ENCODE measurements around the gene DGLUCY.
"Not testable (repeated sequence)": the region's sequence is repeated elsewhere in the genome, so short reads cannot be mapped to it uniquely, and the experiment has no call there.

The DGLUCY gene

DNA sequence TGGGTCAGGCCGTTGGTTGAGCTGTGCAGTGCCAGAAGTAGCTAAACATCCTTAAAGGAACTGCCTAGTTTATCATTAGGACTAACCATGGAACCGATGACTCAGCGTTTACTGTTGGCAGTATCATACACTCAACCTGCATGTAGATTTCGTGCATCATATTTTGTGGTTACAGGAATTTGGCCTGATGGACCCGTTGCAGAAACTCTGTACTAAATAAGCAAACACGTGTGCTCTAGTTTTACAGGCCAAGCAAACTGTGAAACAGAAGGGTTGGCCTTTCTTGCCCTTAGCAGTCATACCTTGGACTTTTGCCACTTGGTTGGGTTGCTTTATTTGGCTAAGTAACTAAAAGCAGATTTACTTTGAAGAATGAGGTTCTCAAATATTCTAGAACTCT, 35.6 kb downstream of the DGLUCY start:
- Histone ChIP-seq H3K9me3 (ENCODE audit: control insufficient read depth in 1 of 2, low read length in 2 of 2) (no peaks in the 10 kb centered on the region), H3K4me3 (ENCODE audit: low read depth in 1 of 2, low read length in 2 of 2) (no peak overlapping the region), H3K27ac (ENCODE audit: low read depth, low read length) (no peak overlapping the region), H3K9ac (ENCODE audit: low read depth in 1 of 2, low read length in 2 of 2) (no peak overlapping the region), H3K36me3 (ENCODE audit: control insufficient read depth in 1 of 2, insufficient read depth in 2 of 2, low read length in 2 of 2) (peaks cover 10 to 49% of the 10 kb centered on the region in 2 donors), H3K27me3 (ENCODE audit: control insufficient read depth in 1 of 2, insufficient read depth in 2 of 2, low read length in 2 of 2) (no peaks in the 10 kb centered on the region), H3K4me1 (ENCODE audit: control insufficient read depth in 1 of 2, insufficient read depth in 2 of 2, low read length in 2 of 2) (peaks cover 0 to 6% of the 10 kb centered on the region in 2 donors)

DNA sequence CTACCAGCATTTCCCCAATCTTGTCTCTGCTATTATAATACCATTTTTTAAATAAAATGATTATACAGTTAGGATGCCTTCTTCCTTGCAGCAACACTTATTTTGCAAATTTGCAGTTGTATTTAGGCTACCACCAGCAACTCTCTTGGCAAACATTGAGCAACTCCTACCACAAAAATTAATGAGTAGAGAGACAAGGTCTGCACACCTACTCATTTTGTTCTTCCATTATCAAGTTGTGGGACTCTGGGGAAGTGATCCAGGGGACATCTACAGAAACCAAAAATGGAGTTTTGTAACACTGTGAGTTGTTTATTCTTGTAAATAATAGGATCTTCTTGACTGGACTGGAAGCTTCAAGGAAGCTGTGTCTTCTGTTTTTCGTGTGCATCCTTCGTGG, 38.6 kb downstream of the DGLUCY start:
- Histone ChIP-seq H3K27me3 (ENCODE audit: control insufficient read depth in 1 of 2, insufficient read depth in 2 of 2, low read length in 2 of 2) (no peaks in the 10 kb centered on the region), H3K4me3 (ENCODE audit: low read depth in 1 of 2, low read length in 2 of 2) (no peak overlapping the region), H3K9ac (ENCODE audit: low read depth in 1 of 2, low read length in 2 of 2) (no peak overlapping the region), H3K27ac (ENCODE audit: low read depth, low read length) (no peak overlapping the region), H3K36me3 (ENCODE audit: control insufficient read depth in 1 of 2, insufficient read depth in 2 of 2, low read length in 2 of 2) (peaks cover 6 to 22% of the 10 kb centered on the region in 2 donors), H3K4me1 (ENCODE audit: control insufficient read depth in 1 of 2, insufficient read depth in 2 of 2, low read length in 2 of 2) (peaks cover 14 to 21% of the 10 kb centered on the region in 2 donors), H3K9me3 (ENCODE audit: control insufficient read depth in 1 of 2, low read length in 2 of 2) (no peaks in the 10 kb centered on the region)

DNA sequence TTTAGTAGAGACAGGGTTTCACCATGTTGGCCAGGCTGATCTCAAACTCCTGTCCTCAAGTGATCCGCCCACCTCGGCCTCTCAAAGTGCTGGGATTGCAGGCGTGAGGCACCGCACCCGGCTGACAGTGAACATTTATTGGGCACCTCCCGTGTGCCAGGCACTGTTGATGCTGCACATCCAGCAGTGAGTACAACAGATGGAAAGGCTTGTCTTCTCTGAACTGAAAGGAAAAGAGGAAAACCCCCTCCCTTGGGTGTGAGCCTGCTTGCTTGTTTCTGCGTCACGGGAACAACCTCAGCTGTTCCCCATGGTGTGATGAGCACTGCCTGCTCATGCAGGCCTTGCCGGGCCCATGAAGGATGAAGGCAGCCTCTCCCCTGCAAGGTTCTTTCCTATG, 39.5 kb downstream of the DGLUCY start:
- Histone ChIP-seq H3K36me3 (ENCODE audit: control insufficient read depth in 1 of 2, insufficient read depth in 2 of 2, low read length in 2 of 2) (peaks cover 14 to 23% of the 10 kb centered on the region in 2 donors), H3K27ac (ENCODE audit: low read depth, low read length) (no peak overlapping the region), H3K9me3 (ENCODE audit: control insufficient read depth in 1 of 2, low read length in 2 of 2) (no peaks in the 10 kb centered on the region), H3K9ac (ENCODE audit: low read depth in 1 of 2, low read length in 2 of 2) (no peak overlapping the region), H3K4me1 (ENCODE audit: control insufficient read depth in 1 of 2, insufficient read depth in 2 of 2, low read length in 2 of 2) (peaks cover 17 to 26% of the 10 kb centered on the region in 2 donors), H3K4me3 (ENCODE audit: low read depth in 1 of 2, low read length in 2 of 2) (no peak overlapping the region), H3K27me3 (ENCODE audit: control insufficient read depth in 1 of 2, insufficient read depth in 2 of 2, low read length in 2 of 2) (no peaks in the 10 kb centered on the region)

DNA sequence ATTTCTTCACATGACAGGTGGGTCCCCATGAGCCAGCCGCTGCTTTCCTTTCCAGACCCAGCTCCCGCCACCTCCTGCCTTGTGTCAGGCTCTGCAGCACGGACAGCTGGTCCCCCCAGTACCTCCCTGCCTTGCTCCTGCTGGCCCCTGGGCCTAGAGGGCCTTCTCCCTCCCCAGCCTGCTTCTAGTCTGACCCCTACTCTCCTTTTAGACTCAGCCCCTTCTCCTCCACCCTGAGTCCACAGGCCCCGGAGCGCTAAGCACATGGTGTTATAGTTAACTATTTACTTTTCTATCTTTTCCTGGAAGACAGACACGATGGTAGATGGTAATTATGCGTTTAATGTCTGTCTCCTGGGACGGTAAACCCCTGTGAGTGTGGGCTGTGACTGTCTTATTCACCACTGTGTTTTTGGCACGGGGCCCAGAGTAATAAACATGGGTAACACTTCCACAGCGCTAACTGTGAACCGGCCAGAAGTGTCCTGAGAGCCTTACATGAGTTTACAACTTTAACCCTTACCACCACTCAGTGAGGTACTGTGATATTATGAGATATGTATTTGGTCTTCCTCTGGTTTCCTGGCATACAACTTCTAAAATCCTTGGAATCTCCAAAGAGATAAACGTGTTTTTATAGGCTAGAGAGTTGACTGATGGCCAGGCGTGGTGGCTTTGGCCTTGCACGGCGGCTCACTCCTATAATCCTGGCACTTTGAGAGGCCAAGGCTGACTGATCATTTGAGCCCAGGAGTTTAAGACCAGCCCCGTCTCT, 41.2 kb downstream of the DGLUCY start:
- peaks cover 17 to 20% of the 10 kb centered on the region in 2 donors for H3K4me1 ChIP-seq (ENCODE audit: control insufficient read depth in 1 of 2, insufficient read depth in 2 of 2, low read length in 2 of 2)
- H3K27me3 ChIP-seq (ENCODE audit: control insufficient read depth in 1 of 2, insufficient read depth in 2 of 2, low read length in 2 of 2) = no peaks in the 10 kb centered on the region
- H3K9ac ChIP-seq (ENCODE audit: low read depth in 1 of 2, low read length in 2 of 2) = no peak overlapping the region
- peaks cover 18 to 36% of the 10 kb centered on the region in 2 donors for H3K36me3 ChIP-seq (ENCODE audit: control insufficient read depth in 1 of 2, insufficient read depth in 2 of 2, low read length in 2 of 2)
- H3K27ac ChIP-seq (ENCODE audit: low read depth, low read length) = no peak overlapping the region
- H3K4me3 ChIP-seq (ENCODE audit: low read depth in 1 of 2, low read length in 2 of 2) = no peak overlapping the region
- no peaks in the 10 kb centered on the region for H3K9me3 ChIP-seq (ENCODE audit: control insufficient read depth in 1 of 2, low read length in 2 of 2)

DNA sequence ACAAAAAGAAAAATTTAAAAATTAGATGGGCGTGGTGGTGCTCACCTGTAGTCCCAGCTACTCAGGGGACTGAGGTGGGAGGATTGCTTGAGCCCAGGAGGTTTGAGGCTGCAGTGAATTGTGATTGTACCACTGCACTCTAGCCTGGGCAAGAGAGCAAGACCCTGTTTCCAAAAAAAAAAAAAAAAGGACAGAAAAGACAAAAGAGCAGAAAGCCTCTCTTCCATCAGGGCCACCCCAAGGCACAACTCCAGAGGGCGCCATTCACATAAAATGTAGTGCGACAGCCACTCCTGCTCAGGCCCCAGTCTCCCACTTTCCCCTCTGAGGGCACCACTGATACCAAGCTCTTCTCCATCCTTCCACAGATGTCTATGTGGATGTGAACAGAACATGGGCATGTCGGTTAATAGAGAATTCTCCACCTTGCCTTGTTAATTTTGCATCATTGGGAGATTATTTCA, 41.8 kb downstream of the DGLUCY start:
- no peaks in the 10 kb centered on the region for H3K27me3 ChIP-seq (ENCODE audit: control insufficient read depth in 1 of 2, insufficient read depth in 2 of 2, low read length in 2 of 2)
- H3K9ac ChIP-seq (ENCODE audit: low read depth in 1 of 2, low read length in 2 of 2) = no peak overlapping the region
- peaks cover 23 to 39% of the 10 kb centered on the region in 2 donors for H3K36me3 ChIP-seq (ENCODE audit: control insufficient read depth in 1 of 2, insufficient read depth in 2 of 2, low read length in 2 of 2)
- no peaks in the 10 kb centered on the region for H3K9me3 ChIP-seq (ENCODE audit: control insufficient read depth in 1 of 2, low read length in 2 of 2)
- no peak overlapping the region for H3K4me3 ChIP-seq (ENCODE audit: low read depth in 1 of 2, low read length in 2 of 2)
- H3K4me1 ChIP-seq (ENCODE audit: control insufficient read depth in 1 of 2, insufficient read depth in 2 of 2, low read length in 2 of 2) = peaks cover 17 to 20% of the 10 kb centered on the region in 2 donors
- no peak overlapping the region for H3K27ac ChIP-seq (ENCODE audit: low read depth, low read length)

DNA sequence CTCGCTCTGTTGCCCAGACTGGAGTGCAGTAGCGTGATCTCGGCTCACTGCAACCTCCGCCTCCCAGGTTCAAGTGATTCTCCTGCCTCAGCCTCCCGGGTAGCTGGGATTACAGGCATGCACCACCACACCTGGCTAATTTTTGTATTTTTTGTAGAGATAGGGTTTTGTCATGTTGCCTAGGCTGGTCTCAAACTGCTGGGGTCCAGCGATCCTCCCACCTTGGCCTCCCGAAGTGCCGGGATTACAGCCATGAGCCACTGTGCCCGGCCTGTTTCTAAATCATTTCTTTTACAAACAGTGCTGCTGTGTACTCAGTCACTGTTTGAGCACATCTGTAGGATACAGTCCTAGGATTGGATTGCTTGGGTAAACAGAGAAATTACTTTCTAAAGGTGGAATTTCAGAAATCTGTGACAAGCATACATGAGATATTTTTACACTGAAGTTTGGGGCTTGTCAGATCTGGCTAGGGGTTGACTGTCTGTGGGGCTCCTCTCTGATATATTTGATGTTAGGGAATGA, 42.3 kb downstream of the DGLUCY start:
- Histone ChIP-seq H3K4me1 (ENCODE audit: control insufficient read depth in 1 of 2, insufficient read depth in 2 of 2, low read length in 2 of 2) (peaks cover 17 to 20% of the 10 kb centered on the region in 2 donors), H3K36me3 (ENCODE audit: control insufficient read depth in 1 of 2, insufficient read depth in 2 of 2, low read length in 2 of 2) (peaks cover 25 to 45% of the 10 kb centered on the region in 2 donors)
- not testable (repeated sequence) for H3K27ac ChIP-seq (ENCODE audit: low read depth, low read length); H3K9ac ChIP-seq (ENCODE audit: low read depth in 1 of 2, low read length in 2 of 2); H3K9me3 ChIP-seq (ENCODE audit: control insufficient read depth in 1 of 2, low read length in 2 of 2); H3K4me3 ChIP-seq (ENCODE audit: low read depth in 1 of 2, low read length in 2 of 2); H3K27me3 ChIP-seq (ENCODE audit: control insufficient read depth in 1 of 2, insufficient read depth in 2 of 2, low read length in 2 of 2)

DNA sequence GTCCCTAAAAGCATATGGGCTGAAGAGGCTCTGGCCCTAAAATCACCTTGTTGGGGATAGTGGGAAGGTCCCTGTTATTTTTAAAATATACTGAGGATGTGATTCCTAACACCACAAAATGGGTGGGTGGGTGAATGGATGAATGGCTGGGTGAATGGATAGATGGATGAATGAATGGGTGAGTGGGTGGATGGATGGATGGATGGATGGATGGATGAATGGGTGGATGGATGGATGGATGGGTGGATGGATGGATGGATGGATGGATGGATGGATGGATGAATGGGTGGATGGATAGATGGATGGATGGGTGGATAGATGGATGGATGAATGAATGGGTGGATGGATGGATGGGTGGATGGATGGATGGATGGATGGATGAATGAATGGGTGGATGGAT, 43.0 kb downstream of the DGLUCY start:
- peaks cover 17 to 20% of the 10 kb centered on the region in 2 donors for H3K4me1 ChIP-seq (ENCODE audit: control insufficient read depth in 1 of 2, insufficient read depth in 2 of 2, low read length in 2 of 2)
- not testable (repeated sequence) for H3K9ac ChIP-seq (ENCODE audit: low read depth in 1 of 2, low read length in 2 of 2); H3K27me3 ChIP-seq (ENCODE audit: control insufficient read depth in 1 of 2, insufficient read depth in 2 of 2, low read length in 2 of 2); H3K4me3 ChIP-seq (ENCODE audit: low read depth in 1 of 2, low read length in 2 of 2); H3K9me3 ChIP-seq (ENCODE audit: control insufficient read depth in 1 of 2, low read length in 2 of 2); H3K27ac ChIP-seq (ENCODE audit: low read depth, low read length)
- peaks cover 31 to 51% of the 10 kb centered on the region in 2 donors for H3K36me3 ChIP-seq (ENCODE audit: control insufficient read depth in 1 of 2, insufficient read depth in 2 of 2, low read length in 2 of 2)

DNA sequence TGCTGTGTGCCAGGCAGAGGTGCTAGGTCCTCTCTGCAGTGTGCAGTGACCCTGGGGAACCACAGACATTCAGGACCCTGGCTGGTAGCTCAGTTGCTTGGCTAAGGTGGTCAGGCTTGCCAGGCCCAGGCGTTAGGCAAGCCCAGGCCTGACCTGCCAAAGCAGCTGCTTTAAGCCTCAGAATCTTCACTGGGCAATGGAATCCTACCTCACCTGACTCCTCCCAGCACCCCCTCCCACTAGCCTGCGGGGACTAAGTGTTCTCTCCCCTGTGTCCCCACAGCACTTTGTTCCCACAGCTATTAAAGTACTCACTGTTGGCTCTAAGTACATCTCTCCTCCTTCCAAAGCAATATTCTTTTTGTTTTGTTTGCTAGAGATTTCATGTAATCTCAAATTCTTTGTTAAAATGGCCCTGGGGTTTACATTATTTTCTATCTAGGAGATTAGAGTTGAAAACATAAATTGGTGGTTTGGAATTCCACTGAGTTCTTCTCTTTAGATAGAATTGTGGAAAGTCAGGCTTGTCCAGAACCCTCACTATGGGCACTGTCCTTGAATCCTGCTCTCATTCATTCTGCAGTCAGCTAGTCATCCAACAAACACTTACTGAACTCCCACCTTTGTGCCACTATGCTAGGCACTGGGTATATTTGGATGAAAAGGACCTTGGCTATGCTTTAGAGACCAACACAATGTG, 44.4 kb downstream of the DGLUCY start:
- H3K9ac ChIP-seq (ENCODE audit: low read depth in 1 of 2, low read length in 2 of 2) = no peak overlapping the region
- no peaks in the 10 kb centered on the region for H3K9me3 ChIP-seq (ENCODE audit: control insufficient read depth in 1 of 2, low read length in 2 of 2)
- peaks cover 38 to 62% of the 10 kb centered on the region in 2 donors for H3K36me3 ChIP-seq (ENCODE audit: control insufficient read depth in 1 of 2, insufficient read depth in 2 of 2, low read length in 2 of 2)
- H3K27ac ChIP-seq (ENCODE audit: low read depth, low read length) = no peak overlapping the region
- no peaks in the 10 kb centered on the region for H3K27me3 ChIP-seq (ENCODE audit: control insufficient read depth in 1 of 2, insufficient read depth in 2 of 2, low read length in 2 of 2)
- H3K4me1 ChIP-seq (ENCODE audit: control insufficient read depth in 1 of 2, insufficient read depth in 2 of 2, low read length in 2 of 2) = peaks cover 17 to 20% of the 10 kb centered on the region in 2 donors
- no peak overlapping the region for H3K4me3 ChIP-seq (ENCODE audit: low read depth in 1 of 2, low read length in 2 of 2)

DNA sequence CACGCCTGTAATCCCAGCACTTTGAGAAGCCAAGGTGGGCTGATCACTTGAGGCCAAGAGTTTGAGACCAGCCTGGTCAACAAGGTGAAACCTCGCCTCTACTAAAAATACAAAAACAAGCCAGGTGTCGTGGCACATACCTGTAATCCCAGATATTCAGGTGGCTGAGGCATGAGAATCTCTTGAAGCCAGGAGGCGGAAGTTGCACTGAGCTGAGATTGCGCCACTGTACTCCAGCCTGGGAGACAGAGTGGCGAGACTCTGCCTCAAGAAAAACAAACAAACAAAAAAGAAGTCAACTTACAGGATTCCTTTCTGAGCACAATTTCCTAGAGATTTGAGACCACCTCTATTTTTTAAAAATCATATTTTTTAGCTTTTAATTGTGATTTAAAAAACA, 45.3 kb downstream of the DGLUCY start:
- Histone ChIP-seq H3K27me3 (ENCODE audit: control insufficient read depth in 1 of 2, insufficient read depth in 2 of 2, low read length in 2 of 2) (no peaks in the 10 kb centered on the region), H3K9me3 (ENCODE audit: control insufficient read depth in 1 of 2, low read length in 2 of 2) (no peaks in the 10 kb centered on the region), H3K36me3 (ENCODE audit: control insufficient read depth in 1 of 2, insufficient read depth in 2 of 2, low read length in 2 of 2) (peaks cover 42 to 66% of the 10 kb centered on the region in 2 donors), H3K9ac (ENCODE audit: low read depth in 1 of 2, low read length in 2 of 2) (no peak overlapping the region), H3K4me1 (ENCODE audit: control insufficient read depth in 1 of 2, insufficient read depth in 2 of 2, low read length in 2 of 2) (peaks cover 17 to 20% of the 10 kb centered on the region in 2 donors), H3K4me3 (ENCODE audit: low read depth in 1 of 2, low read length in 2 of 2) (no peak overlapping the region), H3K27ac (ENCODE audit: low read depth, low read length) (no peak overlapping the region)

DNA sequence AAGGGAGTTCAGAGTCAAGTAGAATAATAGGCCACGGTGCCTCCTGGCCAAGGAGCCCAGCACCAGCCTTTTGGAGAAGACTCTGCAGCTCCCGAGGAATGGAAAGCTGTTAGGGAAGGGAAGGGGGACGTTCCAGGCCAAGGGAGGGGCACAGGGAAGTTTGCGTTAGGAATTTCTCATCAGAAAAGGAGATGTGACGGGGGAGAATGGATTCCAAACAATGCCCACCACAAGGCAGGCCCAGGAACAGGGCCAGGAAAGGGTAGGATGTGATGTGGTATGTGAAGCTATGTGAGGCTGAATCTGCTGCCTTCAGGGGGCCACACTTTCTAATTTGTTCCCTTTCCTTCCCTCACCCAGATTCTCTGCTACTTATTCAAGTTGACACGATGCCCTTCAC, 46.0 kb downstream of the DGLUCY start:
- H3K9me3 ChIP-seq (ENCODE audit: control insufficient read depth in 1 of 2, low read length in 2 of 2) = no peaks in the 10 kb centered on the region
- H3K9ac ChIP-seq (ENCODE audit: low read depth in 1 of 2, low read length in 2 of 2) = no peak overlapping the region
- peaks cover 42 to 73% of the 10 kb centered on the region in 2 donors for H3K36me3 ChIP-seq (ENCODE audit: control insufficient read depth in 1 of 2, insufficient read depth in 2 of 2, low read length in 2 of 2)
- H3K4me1 ChIP-seq (ENCODE audit: control insufficient read depth in 1 of 2, insufficient read depth in 2 of 2, low read length in 2 of 2) = peaks cover 13 to 15% of the 10 kb centered on the region in 2 donors
- no peaks in the 10 kb centered on the region for H3K27me3 ChIP-seq (ENCODE audit: control insufficient read depth in 1 of 2, insufficient read depth in 2 of 2, low read length in 2 of 2)
- no peak overlapping the region for H3K4me3 ChIP-seq (ENCODE audit: low read depth in 1 of 2, low read length in 2 of 2)
- no peak overlapping the region for H3K27ac ChIP-seq (ENCODE audit: low read depth, low read length)
